HepG2 (cell line): ENCODE measurements around the gene RBP7. TPM values are rescaled to one million over a fixed set of nuclear protein-coding genes. Genes with fewer than 3 reads are reported as not detected.

ENCODE experiments used
- ERF ChIP-seq: IDR thresholded peaks from 2 replicates; pipeline ENCODE4 v1.6.1; 2018; ENCODE audit warnings: missing biosample characterization, missing genetic modification reagents
- GATAD1 ChIP-seq: IDR thresholded peaks from 2 replicates; pipeline ENCODE4 v1.6.1; 2016; ENCODE audit warnings: missing genetic modification reagents, missing compliant biosample characterization
- HMG20A ChIP-seq: IDR thresholded peaks from 2 replicates; pipeline ENCODE4 v1.6.1; 2016; ENCODE audit warnings: borderline replicate concordance
- JUN ChIP-seq: sonication (generic); formaldehyde crosslinking; IDR thresholded peaks from 2 replicates; pipeline ENCODE4 v1.4.0; 2020; ENCODE audit warnings: mild to moderate bottlenecking, missing genetic modification reagents
- KAT2B ChIP-seq: fragments of 150-350 bp; IDR thresholded peaks from 2 replicates; pipeline ENCODE4 v1.6.1; 2014; ENCODE audit warnings: low read depth, low read length, borderline replicate concordance
- MLXIP ChIP-seq: sonication (generic); formaldehyde crosslinking; IDR thresholded peaks from 2 replicates; pipeline ENCODE4 v1.9.0; 2021; ENCODE audit warnings: missing genetic modification reagents, borderline replicate concordance
- MTF1 ChIP-seq: sonication (generic); formaldehyde crosslinking; IDR thresholded peaks from 2 replicates; pipeline ENCODE4 v1.5.0; 2020; ENCODE audit warnings: missing genetic modification reagents
- NFRKB ChIP-seq: fragments of 450-650 bp; IDR thresholded peaks from 2 replicates; pipeline ENCODE4 v1.6.1; 2017
- PAF1 ChIP-seq: IDR thresholded peaks from 2 replicates; pipeline ENCODE4 v1.6.1; 2016; ENCODE audit warnings: missing genetic modification reagents, missing compliant biosample characterization
- RNF219 ChIP-seq: sonication (generic); formaldehyde crosslinking; IDR thresholded peaks from 2 replicates; pipeline ENCODE4 v1.5.0; 2020; ENCODE audit warnings: mild to moderate bottlenecking, missing genetic modification reagents
- TP53 ChIP-seq: sonication (generic); formaldehyde crosslinking; conservative IDR thresholded peaks from 2 replicates; pipeline ENCODE4 v1.4.0; 2020; ENCODE audit warnings: missing genetic modification reagents
- ZC3H13 ChIP-seq: sonication (generic); formaldehyde crosslinking; IDR thresholded peaks from 2 replicates; pipeline ENCODE4 v1.8.1; 2023; ENCODE audit warnings: mild to moderate bottlenecking, missing genetic modification reagents, moderate library complexity
- ZFP37 ChIP-seq: sonication (generic); formaldehyde crosslinking; IDR thresholded peaks from 2 replicates; pipeline ENCODE4 v1.4.0; 2020; ENCODE audit warnings: missing genetic modification reagents, borderline replicate concordance
- ZNF30 ChIP-seq: sonication (generic); formaldehyde crosslinking; IDR thresholded peaks from 2 replicates; pipeline ENCODE4 v1.5.0; 2020; ENCODE audit warnings: mild to moderate bottlenecking, missing genetic modification reagents
- ZNF598 ChIP-seq: sonication (generic); formaldehyde crosslinking; IDR thresholded peaks from 2 replicates; pipeline ENCODE4 v1.5.1; 2020; ENCODE audit warnings: mild to moderate bottlenecking, missing genetic modification reagents, borderline replicate concordance
- ZNF615 ChIP-seq: sonication (generic); formaldehyde crosslinking; IDR thresholded peaks from 2 replicates; pipeline ENCODE4 v1.5.0; 2020; ENCODE audit warnings: mild to moderate bottlenecking, missing genetic modification reagents, borderline replicate concordance
- ZNF766 ChIP-seq: sonication (generic); formaldehyde crosslinking; IDR thresholded peaks from 2 replicates; pipeline ENCODE4 v1.5.0; 2020; ENCODE audit warnings: missing genetic modification reagents, borderline replicate concordance
- ZSCAN5A ChIP-seq: sonication (generic); formaldehyde crosslinking; IDR thresholded peaks from 2 replicates; pipeline ENCODE4 v1.8.0; 2022; ENCODE audit warnings: mild to moderate bottlenecking, missing genetic modification reagents, borderline replicate concordance
- polyA plus RNA-seq, 8 experiments: library from polyadenylated mRNA; depleted of rRNA in 3 of 8; stranded (reverse) in 7 of 8; unstranded in 1 of 8; fragments of >200 nt; fragmentation: Illumina TruSeq in 4 of 8; extraction: Trizol in 4 of 8; gene quantifications; 2 replicates each; pipeline versions ENCODE4 v1.2.1 to v1.2.3, GENCODE V29; 2011 to 2016; ENCODE audit warnings: low read depth in 4 of 8, missing spikeins in 1 of 8, mixed read lengths in 1 of 8; ENCODE audit not compliant: insufficient read depth in 1 of 8
- total RNA-seq, 5 experiments: library from RNA; depleted of rRNA; stranded (reverse); fragments of >200 nt; fragmentation: Illumina TruSeq; extraction: Trizol; gene quantifications; 2 replicates each; pipeline ENCODE4 v1.2.3, GENCODE V29; 2016; ENCODE audit warnings: low read depth in 1 of 5
- TF ChIP-seq, protein P1 (sequence below): sonication (generic); formaldehyde crosslinking; conservative IDR thresholded peaks from 2 replicates; pipeline ENCODE4 v1.4.0; 2020; ENCODE audit warnings: mild to moderate bottlenecking, missing genetic modification reagents, moderate library complexity

The RBP7 gene
- total and polyA plus RNA-seq, 2 of the 13 experiments (the other 11 are each of a cell fraction or from before 2014, with no cell fraction given) = 1.6 to 2.0 TPM

GRCh38 chr1:10032590-10033358, 35.7 kb downstream of the RBP7 start, which contains the start of gene UBE4B (continued):
- peak; percentile 82; the same call in 1 of the 2 replicates for TF ChIP-seq ERF (CRISPR knock-in tag)
- TF ChIP-seq JUN = no peak
- TF ChIP-seq MLXIP (CRISPR knock-in tag) = no peak
- TF ChIP-seq, protein P1, sequence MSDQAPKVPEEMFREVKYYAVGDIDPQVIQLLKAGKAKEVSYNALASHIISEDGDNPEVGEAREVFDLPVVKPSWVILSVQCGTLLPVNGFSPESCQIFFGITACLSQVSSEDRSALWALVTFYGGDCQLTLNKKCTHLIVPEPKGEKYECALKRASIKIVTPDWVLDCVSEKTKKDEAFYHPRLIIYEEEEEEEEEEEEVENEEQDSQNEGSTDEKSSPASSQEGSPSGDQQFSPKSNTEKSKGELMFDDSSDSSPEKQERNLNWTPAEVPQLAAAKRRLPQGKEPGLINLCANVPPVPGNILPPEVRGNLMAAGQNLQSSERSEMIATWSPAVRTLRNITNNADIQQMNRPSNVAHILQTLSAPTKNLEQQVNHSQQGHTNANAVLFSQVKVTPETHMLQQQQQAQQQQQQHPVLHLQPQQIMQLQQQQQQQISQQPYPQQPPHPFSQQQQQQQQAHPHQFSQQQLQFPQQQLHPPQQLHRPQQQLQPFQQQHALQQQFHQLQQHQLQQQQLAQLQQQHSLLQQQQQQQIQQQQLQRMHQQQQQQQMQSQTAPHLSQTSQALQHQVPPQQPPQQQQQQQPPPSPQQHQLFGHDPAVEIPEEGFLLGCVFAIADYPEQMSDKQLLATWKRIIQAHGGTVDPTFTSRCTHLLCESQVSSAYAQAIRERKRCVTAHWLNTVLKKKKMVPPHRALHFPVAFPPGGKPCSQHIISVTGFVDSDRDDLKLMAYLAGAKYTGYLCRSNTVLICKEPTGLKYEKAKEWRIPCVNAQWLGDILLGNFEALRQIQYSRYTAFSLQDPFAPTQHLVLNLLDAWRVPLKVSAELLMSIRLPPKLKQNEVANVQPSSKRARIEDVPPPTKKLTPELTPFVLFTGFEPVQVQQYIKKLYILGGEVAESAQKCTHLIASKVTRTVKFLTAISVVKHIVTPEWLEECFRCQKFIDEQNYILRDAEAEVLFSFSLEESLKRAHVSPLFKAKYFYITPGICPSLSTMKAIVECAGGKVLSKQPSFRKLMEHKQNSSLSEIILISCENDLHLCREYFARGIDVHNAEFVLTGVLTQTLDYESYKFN = peak; percentile 63
- TF ChIP-seq ZC3H13 (CRISPR knock-in tag) = 0 out of 2 replicates have a peak, but pooled peaks have one; percentile 43
- 0 out of 2 replicates have a peak, but pooled peaks have one; percentile 51 for TF ChIP-seq ZNF766 (CRISPR knock-in tag)
- no peak for TF ChIP-seq TP53 (CRISPR knock-in tag)
- no peak for TF ChIP-seq KAT2B
- no peak for TF ChIP-seq ZNF30
- no peak for TF ChIP-seq ZNF615 (CRISPR knock-in tag)
- TF ChIP-seq GATAD1 (CRISPR knock-in tag) = peak; percentile 91
- no peak for TF ChIP-seq HMG20A (CRISPR knock-in tag)
- no peak for TF ChIP-seq NFRKB
- TF ChIP-seq ZFP37 (CRISPR knock-in tag) = no peak
- peak; percentile 27; the same call in 1 of the 2 replicates for TF ChIP-seq ZSCAN5A (CRISPR knock-in tag)
- no peak for TF ChIP-seq ZNF598 (CRISPR knock-in tag)
- TF ChIP-seq PAF1 = no peak
- TF ChIP-seq RNF219 = no peak
- no peak for TF ChIP-seq MTF1 (CRISPR knock-in tag)
